ENCODE data around the gene DDX42. TPM values are rescaled to one million over a fixed set of nuclear protein-coding genes. Genes with fewer than 3 reads are reported as not detected.
A peak's percentile ranks its signal among the peaks of the same experiment; 100 is the strongest.

Gene DDX42
- total and polyA plus RNA-seq, 9 of the 15 experiments (the other 6 are each of a cell fraction or from before 2014, with no cell fraction given) = 16.5 to 149 (median 87.6) TPM

- 0 out of 2 replicates have a peak, but pooled peaks have one; percentile 79 for TF ChIP-seq MED1 (CRISPR knock-in tag; IDR thresholded peaks at IDR 0.05; ENCODE audit: borderline replicate concordance)
- peak; percentile 76; the same call in 1 of the 2 replicates for TF ChIP-seq IFI16 (CRISPR knock-in tag; IDR thresholded peaks at IDR 0.05)
- peak; percentile 79 for TF ChIP-seq KHSRP (IDR thresholded peaks at IDR 0.05)
- peak; percentile 92 for TF ChIP-seq RAD51 (IDR thresholded peaks at IDR 0.05; ENCODE audit: borderline replicate concordance, low read depth)
- TF ChIP-seq NBN (IDR thresholded peaks at IDR 0.05; ENCODE audit: low read depth) = peak; percentile 91
- TF ChIP-seq SNAPC5 (CRISPR knock-in tag; IDR thresholded peaks at IDR 0.05) = no peak
- TF ChIP-seq ZNF75A (CRISPR knock-in tag; IDR thresholded peaks at IDR 0.05) = peak; percentile 67; the same call in 1 of the 2 replicates
- TF ChIP-seq SREBF2 (CRISPR knock-in tag; IDR thresholded peaks at IDR 0.05) = no peak
- TF ChIP-seq ZNF165 (CRISPR knock-in tag; IDR thresholded peaks at IDR 0.05; ENCODE audit: borderline replicate concordance) = peak; percentile 75; the same call in 1 of the 2 replicates
- TF ChIP-seq MITF (IDR thresholded peaks at IDR 0.05) = peak; percentile 62
- TF ChIP-seq ZNF318 (IDR thresholded peaks at IDR 0.05; ENCODE audit: borderline replicate concordance in 1 of 2, low read depth in 1 of 2) = no peak
- TF ChIP-seq GATAD2A (IDR thresholded peaks at IDR 0.05) = peak; percentile 19; the same call in 1 of the 2 replicates
- peak; percentile 89 for TF ChIP-seq AFF4 (CRISPR knock-in tag; IDR thresholded peaks at IDR 0.05)
- TF ChIP-seq ZEB2 (IDR thresholded peaks at IDR 0.05) = 0 out of 2 replicates have a peak, but pooled peaks have one; percentile 31
These were observed 75.1 kb downstream of the DDX42 start (continued) for GRCh38 chr17:63848834-63849689.
